Lung (tissue), 12 donors: ENCODE data around the gene ZNF366. TPM values are rescaled to one million over a fixed set of nuclear protein-coding genes. Genes with fewer than 3 reads are reported as not detected.

Source experiments
- ATAC-seq: fragments of 200-7000 bp; cut with Tn5 transposase; one replicate; pipeline ENCODE4 v1.9.1; 2020; ENCODE audit warnings: moderate number of reproducible peaks; ENCODE audit not compliant: insufficient read depth, low FRiP score
- DNase-seq, 3 donors: peaks; one replicate each; pipeline ENCODE4 v3.0.0-alpha.2; 2013 to 2017
- H3K27ac ChIP-seq, 2 donors: one replicate each; pipeline ENCODE4 v1.5.1; 2013; ENCODE audit warnings: mild to moderate bottlenecking in 2 of 2, moderate library complexity in 2 of 2, control low read depth in 1 of 2, inconsistent platforms in 1 of 2, low read depth in 1 of 2, low read length in 1 of 2
- H3K27me3 ChIP-seq, 3 donors: one replicate each; pipeline ENCODE4 v1.5.1; 2013; ENCODE audit warnings: low read length in 2 of 3; ENCODE audit not compliant: control insufficient read depth in 3 of 3, insufficient read depth in 3 of 3
- H3K36me3 ChIP-seq, 4 donors: one replicate each; pipeline ENCODE4 v1.5.1; 2013; ENCODE audit warnings: low read length in 4 of 4, mild to moderate bottlenecking in 1 of 4, moderate library complexity in 1 of 4; ENCODE audit not compliant: control insufficient read depth in 4 of 4, insufficient read depth in 4 of 4
- H3K4me1 ChIP-seq, 5 donors: one replicate each; pipeline ENCODE4 v1.5.1; 2013; ENCODE audit warnings: low read length in 5 of 5, mild to moderate bottlenecking in 2 of 5, moderate library complexity in 1 of 5; ENCODE audit not compliant: control insufficient read depth in 5 of 5, insufficient read depth in 5 of 5
- H3K4me3 ChIP-seq: one replicate; pipeline ENCODE4 v1.5.1; 2013; ENCODE audit warnings: mild to moderate bottlenecking, control low read depth, moderate library complexity
- H3K9ac ChIP-seq, 2 donors: one replicate each; pipeline ENCODE4 v1.5.1; 2013; ENCODE audit warnings: low read length in 2 of 2, control low read depth in 1 of 2; ENCODE audit not compliant: insufficient read depth in 1 of 2
- H3K9me3 ChIP-seq, 4 donors: one replicate each; pipeline ENCODE4 v1.5.1; 2013; ENCODE audit warnings: low read length in 3 of 4, mild to moderate bottlenecking in 1 of 4, moderate library complexity in 1 of 4; ENCODE audit not compliant: control insufficient read depth in 4 of 4, insufficient read depth in 3 of 4
- WGBS, 2 donors: extraction: QIAGEN DNeasy Blood & Tissue Kit; methylation state at CpG; one replicate each; pipeline ENCODE4 v1.1.7; 2013; 5-methylcytosine and 5-hydroxymethylcytosine counted together
- polyA plus RNA-seq, 2 donors: library from polyadenylated mRNA; stranded (reverse); fragments of 200-250 nt; gene quantifications; one replicate each; pipeline ENCODE4 v1.2.1, GENCODE V29; 2013
- total RNA-seq, 2 donors: library from RNA; depleted of rRNA in 1 of 2; stranded (reverse); fragments of >200 nt in 1 of 2; gene quantifications; one replicate each; pipeline ENCODE4 v1.2.1, GENCODE V29; 2014 to 2021
- TF ChIP-seq, protein P1 (sequence below): IDR thresholded peaks from 2 replicates; pipeline ENCODE4 v1.5.1; 2012; ENCODE audit warnings: mild to moderate bottlenecking; ENCODE audit errors: control extremely low read depth, extremely low read depth
- donor health status: control.
- donor health status: control.
- donor health status: Bipolar disorder and iron deficiency.
- donor health status: healthy.
- donor health status: DM: yes; HTN: yes; CAD: no.

ZNF366 gene
- total and polyA plus RNA-seq, 4 donors = 0.73 to 6.0 (median 3.6) TPM

GRCh38 chr5:72459089-72459661, 48.0 kb downstream of the ZNF366 start:
- DNase-seq (peak; percentile 53 to 79 (median 55)), ATAC-seq (peak; percentile 53)
- 42 to 54% methylated on average over 5 of the region's 5 CpGs for WGBS, 2 donors
- TF ChIP-seq, protein P1, sequence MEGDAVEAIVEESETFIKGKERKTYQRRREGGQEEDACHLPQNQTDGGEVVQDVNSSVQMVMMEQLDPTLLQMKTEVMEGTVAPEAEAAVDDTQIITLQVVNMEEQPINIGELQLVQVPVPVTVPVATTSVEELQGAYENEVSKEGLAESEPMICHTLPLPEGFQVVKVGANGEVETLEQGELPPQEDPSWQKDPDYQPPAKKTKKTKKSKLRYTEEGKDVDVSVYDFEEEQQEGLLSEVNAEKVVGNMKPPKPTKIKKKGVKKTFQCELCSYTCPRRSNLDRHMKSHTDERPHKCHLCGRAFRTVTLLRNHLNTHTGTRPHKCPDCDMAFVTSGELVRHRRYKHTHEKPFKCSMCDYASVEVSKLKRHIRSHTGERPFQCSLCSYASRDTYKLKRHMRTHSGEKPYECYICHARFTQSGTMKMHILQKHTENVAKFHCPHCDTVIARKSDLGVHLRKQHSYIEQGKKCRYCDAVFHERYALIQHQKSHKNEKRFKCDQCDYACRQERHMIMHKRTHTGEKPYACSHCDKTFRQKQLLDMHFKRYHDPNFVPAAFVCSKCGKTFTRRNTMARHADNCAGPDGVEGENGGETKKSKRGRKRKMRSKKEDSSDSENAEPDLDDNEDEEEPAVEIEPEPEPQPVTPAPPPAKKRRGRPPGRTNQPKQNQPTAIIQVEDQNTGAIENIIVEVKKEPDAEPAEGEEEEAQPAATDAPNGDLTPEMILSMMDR = no peak
- H3K9ac ChIP-seq = no peak overlapping the region
- peaks cover 0 to 19% (median 4%) of the 10 kb centered on the region in 5 donors for H3K4me1 ChIP-seq
- H3K27ac ChIP-seq = no peak overlapping the region
- no peaks in the 10 kb centered on the region for H3K9me3 ChIP-seq
- H3K27me3 ChIP-seq = no peaks in the 10 kb centered on the region
- no peak overlapping the region for H3K4me3 ChIP-seq
- H3K36me3 ChIP-seq = peaks cover 0 to 7% (median 0%) of the 10 kb centered on the region in 4 donors

- ATAC-seq (no peak), DNase-seq (no peak)
- H3K27me3 ChIP-seq = no peaks in the 10 kb centered on the region
- no peak overlapping the region for H3K4me3 ChIP-seq
- WGBS, 2 donors = 72 to 73% methylated on average over 3 of the region's 3 CpGs
- H3K9ac ChIP-seq = no peak overlapping the region
- TF ChIP-seq, protein P1 = no peak
- peaks cover 4 to 20% (median 8%) of the 10 kb centered on the region in 5 donors for H3K4me1 ChIP-seq
- H3K27ac ChIP-seq = no peak overlapping the region
- no peaks in the 10 kb centered on the region for H3K9me3 ChIP-seq
- H3K36me3 ChIP-seq = peaks cover 0 to 7% (median 0%) of the 10 kb centered on the region in 4 donors
Measured at GRCh38 chr5:72458407-72458806, 48.8 kb downstream of the ZNF366 start.

- no peak overlapping the region for H3K9ac ChIP-seq
- peaks cover 0 to 7% (median 0%) of the 10 kb centered on the region in 4 donors for H3K36me3 ChIP-seq
- H3K9me3 ChIP-seq = no peaks in the 10 kb centered on the region
- no peak overlapping the region for H3K27ac ChIP-seq
- no peaks in the 10 kb centered on the region for H3K27me3 ChIP-seq
- H3K4me3 ChIP-seq = no peak overlapping the region
- 93 to 100% methylated on average over 1 of the region's 1 CpG for WGBS, 2 donors
- H3K4me1 ChIP-seq = peaks cover 8 to 29% (median 14%) of the 10 kb centered on the region in 5 donors
- DNase-seq (no peak), ATAC-seq (no peak)
- TF ChIP-seq, protein P1 = no peak
Measured at GRCh38 chr5:72457491-72457890, 49.7 kb downstream of the ZNF366 start.
